Right forelimb (tissue), 1 donor: Measurements from ENCODE around the gene ARHGAP26.
"Not testable (repeated sequence)": the region's sequence is repeated elsewhere in the genome, so short reads cannot be mapped to it uniquely, and the experiment has no call there.

Experiments used
- DNase-seq: peaks from one replicate; pipeline ENCODE4 v3.0.0-alpha.2; 2018

The ARHGAP26 gene

DNA sequence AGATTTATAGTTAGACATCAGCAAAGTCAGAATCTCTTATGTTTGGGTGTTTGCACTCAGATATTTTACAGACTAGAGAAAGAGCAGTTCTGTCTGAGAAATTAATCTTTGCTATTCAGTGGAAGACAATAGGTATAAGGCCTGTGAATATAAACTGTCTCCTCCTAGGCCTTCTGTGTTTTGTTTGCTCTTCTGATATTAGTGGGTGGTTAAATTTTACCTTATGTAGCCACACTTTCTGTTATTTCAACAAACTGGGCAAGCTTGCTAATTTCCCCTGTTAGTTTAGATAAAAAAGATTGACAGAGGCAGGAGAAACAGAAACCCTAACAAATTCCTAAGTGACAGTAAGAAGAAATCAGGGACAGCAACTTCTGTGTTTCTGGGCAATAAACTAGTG, 141.6 kb downstream of the ARHGAP26 start:
- no peak for DNase-seq

DNA sequence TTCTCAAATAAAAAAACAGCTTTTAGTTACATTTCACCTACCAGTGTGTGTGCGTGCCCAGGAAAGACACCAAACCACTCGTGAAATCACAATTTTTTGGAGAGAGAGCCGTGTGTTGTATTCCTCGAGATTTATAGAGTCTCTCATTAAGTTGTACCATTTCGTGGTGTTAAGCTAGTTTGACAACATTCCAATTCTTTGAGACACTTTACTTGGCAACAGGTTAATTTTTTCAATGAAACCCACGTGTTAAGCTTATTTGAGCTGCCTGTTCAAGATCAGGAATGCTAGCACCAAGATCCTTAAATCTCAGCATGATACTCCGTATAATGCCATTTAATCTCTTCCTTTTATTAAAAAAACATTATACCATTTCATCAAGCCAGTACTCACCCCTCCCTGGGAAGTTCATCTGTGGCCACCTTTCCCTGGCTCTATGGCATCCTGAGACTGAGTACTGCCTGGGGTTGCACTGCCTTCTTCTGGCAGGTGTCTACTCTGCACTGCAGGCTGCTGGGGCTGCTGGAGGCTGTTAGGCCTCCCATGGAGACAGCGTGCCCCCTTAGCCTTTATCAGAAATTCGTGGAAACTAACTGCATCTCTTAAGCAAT, 143.7 kb downstream of the ARHGAP26 start:
- no peak for DNase-seq

DNA sequence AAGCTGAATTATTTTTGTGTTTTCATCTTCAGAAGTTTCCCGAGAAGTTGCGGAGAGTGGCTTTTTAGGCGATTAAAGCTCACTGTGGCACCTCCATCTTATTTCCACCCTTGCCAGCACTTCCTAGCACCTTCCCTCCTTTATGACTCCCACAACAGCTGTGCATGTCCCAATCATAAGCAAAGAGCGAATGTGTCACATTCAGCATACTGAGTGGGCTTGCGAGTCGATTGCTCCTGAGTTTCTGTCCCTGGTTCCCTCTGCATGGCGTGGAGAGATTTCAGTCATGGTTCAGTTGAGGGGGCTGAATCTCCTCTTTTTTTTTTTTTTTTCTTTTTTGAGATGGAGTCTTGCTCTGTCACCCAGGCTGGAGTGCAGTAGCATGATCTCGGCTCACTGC, 144.9 kb downstream of the ARHGAP26 start:
- DNase-seq: no peak

DNA sequence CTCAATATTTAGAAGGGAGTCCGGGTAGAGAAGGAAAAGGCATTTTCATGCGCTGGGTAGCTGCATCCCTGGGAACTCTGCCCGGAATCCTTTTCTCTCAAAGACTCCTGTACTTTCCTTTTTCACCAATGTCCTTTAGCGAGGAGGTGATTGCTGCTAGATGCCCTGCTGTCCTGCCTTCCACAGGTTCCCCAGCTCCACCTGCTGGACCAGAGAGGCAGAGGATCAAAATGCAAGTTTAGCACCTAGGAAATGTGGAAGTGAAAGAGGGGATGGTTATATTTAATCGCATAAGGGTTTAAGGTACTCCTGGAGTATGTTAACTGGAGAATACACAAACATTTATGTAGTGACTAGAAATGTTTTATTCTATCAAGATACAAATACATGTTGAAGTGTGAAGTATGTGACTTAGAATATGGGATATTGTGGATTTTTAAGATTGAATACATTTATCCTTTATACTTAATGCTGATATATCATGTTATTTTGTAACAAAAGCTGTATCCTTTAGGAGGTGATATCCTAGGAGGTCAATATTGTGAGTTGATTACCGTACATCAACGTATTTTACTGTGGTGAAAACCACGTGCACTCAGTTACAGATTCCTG, 145.7 kb downstream of the ARHGAP26 start:
- DNase-seq: no peak

DNA sequence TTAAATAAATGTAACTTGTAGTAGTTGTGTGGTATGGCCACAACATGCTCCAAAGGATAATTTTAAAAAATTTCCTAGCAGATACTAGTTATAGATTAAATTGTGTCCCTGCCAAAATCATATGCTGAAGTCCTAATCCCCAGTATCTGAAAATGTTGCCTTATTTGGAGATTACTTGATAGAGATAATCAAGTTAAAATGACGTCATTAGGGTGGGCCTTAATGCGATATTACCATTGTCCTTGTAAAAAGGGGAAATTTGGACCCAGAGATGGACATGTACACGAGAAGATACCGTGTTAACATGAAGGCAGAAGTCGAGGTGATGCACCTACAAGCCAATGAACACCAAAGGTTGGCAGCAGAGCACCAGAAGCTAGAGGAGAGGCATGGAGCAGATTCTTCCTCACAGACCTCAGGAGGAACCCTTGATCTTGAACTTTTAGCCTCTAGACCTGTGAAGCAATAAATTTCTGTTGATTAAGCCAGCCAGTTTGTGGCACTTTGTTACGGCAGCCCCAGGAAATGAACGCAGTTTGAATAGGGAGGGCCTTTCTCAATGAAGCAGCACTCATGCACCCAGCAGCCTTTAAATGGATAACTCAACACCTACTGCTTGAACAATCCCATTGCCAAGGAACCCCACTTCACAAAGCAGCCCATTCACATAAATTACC, 148.9 kb downstream of the ARHGAP26 start:
- no peak for DNase-seq

DNA sequence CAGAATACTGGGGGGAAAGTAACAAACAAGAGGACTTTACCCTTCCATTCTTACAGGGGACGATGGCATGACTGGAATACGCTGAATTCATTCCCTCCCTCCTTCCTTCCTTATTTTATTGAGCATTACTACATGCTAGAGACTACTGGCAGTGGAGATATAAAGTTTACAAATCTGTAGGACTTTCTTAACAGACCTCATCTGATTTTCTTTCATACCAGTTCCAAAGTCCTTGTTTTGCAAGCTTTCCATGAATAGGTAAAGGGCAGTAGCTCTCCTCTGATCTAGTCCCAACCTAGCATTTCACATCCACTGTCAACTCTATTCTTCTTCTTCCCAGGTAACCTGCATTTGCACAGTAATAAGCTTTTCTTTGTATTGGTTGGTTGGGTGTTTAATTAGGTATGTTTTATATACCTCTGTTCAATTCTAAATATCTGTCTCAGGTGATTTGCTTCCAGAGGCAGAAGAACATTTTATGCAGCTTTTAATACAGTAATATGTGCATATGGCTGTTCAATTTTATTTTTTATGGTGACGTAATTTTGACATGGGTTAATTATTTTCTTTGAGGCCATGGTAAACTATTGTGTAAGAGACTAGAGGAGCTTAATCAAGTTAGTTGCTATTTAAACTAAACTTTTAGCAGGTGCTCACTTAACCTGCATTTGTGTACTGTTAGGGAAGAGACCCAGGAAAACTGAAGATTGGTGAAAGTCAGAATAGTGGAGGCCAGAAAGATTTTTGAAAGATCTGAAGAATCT, 150.9 kb downstream of the ARHGAP26 start:
- DNase-seq: no peak

DNA sequence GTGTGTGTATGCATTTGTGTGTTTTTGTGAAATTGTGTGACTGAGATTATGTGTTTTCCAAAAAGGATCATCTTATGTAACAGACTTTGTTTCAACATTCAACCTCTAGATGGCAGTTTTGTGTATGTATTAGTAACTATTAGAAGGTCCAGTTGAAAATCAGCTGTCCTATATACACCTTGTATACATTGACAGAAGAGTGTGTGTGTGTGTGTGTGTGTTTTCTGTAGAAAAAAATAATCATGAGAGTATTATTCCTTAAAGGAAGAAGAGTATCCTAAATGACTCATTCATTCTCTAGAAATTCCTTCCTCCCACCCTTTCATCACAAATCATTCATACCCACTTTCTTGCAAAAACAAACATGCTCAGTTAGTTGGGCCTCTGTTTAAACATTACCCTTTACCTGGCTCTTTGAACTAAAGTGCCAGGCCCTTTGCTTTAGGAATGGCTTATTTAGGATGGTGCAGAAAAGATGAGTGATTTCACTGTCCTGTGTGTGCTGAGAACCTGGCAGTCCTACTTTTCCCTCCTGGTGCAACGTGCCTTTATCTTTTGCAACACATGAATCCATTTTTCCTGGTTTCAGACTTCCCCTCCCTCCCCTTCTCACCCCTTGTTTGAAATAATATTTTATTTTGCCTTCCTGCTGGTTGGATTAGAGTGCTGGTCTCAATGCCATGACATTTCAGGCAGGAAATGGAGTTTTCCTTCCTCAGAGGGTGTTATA, 152.2 kb downstream of the ARHGAP26 start:
- no peak for DNase-seq

DNA sequence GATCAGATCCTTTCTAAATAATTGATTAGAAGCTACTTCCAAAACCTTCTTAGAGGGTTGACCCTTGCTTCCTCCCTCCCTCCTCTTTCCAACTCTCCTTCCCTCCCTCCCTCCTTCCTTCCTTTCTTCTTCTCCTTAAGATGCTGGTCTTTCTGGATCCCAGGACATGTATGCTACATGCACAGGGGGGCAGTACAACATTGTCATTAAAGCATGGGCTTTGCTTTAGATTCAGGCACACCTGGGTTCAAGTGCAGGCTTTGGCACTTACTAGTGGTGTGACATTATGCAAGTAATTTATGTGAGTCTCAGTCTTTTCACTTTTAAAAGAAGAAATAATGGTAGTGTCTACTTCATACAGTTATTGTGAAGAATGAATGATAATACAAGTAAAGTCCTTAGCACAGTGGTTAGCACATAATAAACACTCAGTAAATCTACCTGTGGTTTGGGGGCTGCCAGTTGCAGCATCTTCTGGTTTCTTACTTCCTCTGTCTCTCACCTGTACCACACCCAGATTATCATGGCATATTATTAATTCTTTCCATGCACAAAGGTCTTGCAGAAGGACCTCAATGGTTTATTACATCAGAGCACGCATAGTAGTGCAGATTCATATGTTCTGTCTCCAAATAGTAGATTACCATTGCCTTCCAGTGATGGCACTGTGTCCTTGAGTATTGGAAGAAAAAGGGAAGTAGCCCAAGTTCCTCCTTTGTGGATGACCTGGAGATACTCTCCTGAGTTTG, 154.1 kb downstream of the ARHGAP26 start:
- DNase-seq: no peak

DNA sequence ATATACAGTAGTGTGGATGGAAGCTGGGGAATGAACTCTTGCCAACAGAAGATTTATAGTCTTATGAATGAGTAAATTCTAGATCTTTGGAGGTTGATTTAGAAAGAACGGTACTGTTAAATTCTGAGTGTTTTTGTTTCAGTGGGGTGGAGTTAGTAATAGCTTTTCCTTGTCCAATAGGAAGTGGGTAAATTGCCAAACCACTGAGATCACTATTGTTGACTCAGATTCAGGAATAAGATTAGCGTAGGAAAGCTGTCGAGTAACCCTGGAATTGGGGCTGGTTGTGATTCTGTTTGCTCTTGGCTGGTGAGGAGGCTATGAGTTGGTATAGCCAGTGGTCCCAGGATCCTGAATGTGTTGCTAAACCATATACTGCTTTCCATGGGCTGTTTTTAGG, 155.6 kb downstream of the ARHGAP26 start:
- DNase-seq: no peak

DNA sequence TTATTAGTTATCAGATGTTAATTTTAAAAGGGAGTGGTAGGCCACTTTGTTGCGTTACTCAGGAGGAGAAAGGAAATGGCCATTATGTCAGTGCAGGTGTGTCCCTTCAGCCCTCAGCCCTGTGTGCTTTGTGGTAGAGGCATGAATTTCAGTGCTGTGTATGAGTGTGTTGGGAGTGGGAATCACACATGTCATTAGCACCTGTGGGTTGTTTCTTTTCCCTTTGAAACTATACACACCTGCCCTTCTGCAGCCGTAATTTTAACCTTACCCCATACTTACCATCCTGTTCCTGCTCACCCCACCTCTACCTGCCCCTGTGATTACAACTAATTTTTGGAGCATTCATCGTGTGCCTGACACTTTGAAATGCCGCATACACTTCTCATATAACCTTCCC, 156.4 kb downstream of the ARHGAP26 start:
- no peak for DNase-seq

DNA sequence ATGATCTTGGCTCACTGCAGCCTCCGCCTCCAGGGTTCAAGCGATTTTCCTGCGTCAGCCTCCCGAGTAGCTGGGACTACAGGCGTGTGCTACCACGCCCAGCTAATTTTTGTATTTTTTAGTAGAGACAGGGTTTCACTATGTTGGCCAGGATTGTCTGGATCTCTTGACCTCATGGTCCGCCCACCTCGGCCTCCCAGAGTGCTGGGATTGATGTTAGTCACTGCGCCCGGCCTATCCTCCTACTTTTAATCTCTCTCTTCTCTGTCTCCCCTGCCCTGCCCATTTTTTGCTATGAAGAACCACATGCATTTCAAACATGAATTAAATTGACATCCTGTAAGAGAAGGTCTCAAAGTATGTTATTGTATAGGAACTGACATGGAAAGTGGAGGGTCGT, 158.8 kb downstream of the ARHGAP26 start:
- not testable (repeated sequence) for DNase-seq

DNA sequence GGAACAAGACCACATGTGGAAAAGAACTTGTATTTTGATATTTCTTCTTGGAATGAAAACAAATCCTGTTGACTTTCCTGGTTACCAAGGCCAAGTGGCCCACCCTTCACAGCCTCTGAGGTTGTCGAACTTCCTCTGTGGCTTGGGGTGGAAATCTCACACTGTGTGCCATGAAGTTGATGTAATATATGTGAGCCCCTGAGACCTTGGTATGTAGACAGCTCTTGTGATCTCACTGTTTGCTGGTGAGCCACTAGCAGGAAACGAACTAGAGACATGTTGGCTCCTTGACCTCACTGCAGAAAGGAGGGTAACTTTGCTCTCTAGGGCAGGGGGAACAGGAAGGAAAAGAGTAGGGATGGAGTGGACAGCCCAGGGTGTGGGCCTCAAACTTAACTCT, 159.4 kb downstream of the ARHGAP26 start:
- DNase-seq: no peak

DNA sequence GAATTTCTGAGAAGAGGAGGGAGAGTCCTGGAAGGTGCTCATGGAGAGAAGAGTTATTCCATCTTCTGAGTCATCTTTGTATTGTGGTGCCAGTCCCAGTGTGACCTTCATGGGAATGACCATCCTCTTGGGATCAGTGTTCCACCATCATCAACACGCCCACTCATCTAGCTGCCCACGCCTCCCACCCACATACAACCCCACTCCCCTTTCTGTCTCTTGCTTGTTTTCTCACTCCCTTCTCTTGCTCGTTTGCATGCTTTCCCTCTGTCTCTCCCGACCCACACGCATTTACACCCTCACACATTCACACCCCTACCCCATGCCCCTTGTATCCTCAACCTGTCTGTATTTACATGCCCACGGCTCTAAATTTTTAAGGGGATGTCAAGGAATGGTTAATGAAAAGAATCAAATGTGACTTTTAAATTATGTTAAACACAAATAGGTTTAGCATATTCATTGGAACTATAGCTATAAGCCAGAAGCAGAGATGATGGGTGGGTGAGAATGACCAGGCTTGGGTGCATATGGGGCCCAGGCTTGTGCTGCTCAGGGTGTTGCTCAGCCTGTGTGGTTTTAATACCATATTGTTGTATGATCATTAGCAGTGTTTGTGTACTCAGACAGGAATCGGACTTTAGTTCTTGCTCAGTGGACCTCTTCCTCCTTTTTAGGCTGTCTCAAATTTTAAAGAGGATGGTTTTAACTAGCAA, 160.4 kb downstream of the ARHGAP26 start:
- no peak for DNase-seq

DNA sequence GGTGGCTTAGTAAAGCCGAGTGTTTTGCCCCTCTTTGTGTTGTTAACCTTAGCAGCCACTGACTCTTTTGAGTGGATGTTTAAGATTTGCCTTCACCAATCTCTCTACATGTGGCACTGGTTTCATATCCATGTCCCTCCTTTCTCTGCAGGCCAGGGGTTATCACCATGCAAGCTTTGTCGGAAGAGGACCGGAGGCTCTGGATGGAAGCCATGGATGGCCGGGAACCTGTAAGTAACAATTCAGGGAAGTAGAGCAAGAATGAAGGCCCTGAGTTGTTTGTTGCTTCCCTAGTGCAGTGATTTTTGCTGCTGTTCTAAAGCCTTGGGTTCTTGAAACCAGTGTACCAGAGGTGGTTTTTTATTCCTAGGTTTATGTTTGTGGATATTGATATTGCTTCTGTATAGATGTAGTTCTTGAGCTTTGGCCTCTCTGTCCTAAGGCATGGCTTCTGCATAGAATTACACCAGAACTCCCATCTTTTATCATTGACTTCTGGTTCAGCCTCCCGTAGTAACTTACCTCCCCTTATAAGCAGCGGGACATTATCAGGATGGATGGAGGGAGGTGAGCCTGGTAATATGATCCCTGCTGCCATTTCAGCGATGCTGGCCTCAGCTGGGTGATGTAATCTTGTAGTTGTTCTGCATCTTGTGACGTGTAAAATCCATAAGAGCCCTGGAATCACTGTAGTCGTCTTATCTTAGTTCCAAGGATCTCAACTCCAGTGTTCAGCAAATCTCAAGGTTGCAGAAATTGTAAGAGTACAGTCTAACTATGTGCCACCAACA, 161.9 kb downstream of the ARHGAP26 start:
- no peak for DNase-seq

DNA sequence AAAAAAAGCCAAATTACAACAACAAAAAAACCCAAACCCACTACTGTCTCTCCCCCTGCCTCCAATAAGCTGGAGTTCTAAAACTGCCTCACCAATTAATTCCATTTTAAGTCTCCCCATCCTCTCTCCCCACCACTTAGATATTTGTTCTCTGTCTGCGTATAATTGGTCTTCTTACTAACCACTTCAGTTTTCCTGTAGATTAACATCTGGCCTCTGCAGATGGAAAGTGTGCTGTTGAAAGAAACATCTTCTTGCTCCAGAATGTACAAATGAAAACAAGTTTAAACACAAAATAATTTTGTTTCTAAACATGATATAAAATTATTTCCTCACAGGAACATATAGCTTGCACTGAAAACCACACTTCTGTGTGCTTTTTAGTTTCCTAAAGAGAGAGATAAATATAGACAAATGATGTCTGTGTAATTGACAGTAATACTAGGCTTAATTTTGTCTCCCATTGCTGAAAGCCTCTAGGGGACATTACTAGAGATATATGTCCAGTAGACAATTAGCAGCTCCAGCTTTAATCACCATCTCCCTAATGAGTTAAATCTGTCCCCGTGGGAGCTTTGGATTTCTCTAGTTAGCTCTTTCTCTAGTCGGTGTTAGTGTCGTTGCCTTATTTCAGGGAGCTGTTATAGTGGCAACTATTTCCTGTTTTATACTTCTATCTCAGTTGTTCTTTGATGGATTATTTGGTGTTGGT, 164.0 kb downstream of the ARHGAP26 start:
- DNase-seq: no peak

DNA sequence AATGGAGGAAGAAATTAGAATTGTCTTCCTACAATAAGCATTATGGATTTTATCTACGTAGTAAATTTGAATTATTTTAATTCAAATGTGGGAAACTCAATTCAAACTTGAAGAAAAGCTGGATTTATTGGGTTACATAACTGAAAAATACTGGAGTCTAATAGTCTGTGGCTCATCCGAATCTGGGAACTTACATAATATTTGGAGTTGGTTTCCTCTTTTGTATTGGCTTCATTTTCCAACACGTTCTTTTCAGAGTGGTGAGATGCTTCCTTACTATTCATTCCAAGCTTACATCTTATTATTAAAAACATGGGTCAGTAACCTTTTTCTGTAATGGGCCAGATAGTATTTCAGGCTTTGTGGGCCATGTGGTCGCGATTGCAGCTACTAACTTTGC, 164.8 kb downstream of the ARHGAP26 start:
- no peak for DNase-seq

DNA sequence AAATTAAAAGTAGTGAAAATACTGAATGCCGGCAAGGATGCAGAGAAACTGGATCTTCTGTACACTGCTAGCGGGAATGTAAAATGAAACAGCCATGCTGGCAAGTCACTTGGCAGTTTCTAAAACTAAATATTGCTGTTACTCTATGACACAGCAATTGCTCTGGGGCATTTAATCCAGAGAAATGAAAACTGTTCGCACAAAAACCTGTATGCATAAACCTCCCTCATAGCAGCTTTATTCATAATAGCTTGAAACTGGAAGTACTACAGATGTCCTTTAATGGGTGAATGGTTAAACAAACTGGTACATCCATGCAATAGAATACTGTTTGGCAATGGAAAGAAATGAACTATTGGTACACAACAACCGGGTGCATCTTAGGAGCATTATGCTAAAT, 167.2 kb downstream of the ARHGAP26 start:
- DNase-seq: no peak

DNA sequence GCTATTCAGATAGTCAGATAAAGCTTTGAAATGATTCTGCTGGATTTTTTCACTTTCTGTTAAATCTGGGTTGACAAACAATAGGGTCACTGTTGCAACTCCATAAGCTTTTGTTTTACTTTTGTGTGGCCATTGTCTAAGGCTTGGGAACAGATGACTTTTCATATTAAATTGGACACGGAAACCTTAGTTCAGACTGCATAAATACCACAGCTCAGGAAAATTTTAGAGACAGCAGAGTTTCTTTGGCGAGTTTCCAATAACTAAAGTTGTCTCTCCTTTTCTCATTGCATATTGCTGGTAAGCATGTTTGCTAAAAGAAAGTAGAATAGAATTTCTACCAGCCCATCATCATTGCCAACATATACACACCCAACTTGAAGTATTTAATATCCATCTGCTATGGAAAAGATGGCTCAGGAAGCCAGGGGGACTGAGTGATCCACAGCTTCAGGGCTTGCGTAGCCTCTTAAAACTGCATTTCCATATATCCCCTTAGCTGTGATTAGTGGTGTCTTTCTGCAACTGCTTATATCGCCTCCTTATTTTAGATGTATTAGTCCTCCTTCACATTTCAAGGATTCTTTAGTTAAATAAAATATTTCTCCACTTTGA, 168.2 kb downstream of the ARHGAP26 start:
- DNase-seq: no peak

DNA sequence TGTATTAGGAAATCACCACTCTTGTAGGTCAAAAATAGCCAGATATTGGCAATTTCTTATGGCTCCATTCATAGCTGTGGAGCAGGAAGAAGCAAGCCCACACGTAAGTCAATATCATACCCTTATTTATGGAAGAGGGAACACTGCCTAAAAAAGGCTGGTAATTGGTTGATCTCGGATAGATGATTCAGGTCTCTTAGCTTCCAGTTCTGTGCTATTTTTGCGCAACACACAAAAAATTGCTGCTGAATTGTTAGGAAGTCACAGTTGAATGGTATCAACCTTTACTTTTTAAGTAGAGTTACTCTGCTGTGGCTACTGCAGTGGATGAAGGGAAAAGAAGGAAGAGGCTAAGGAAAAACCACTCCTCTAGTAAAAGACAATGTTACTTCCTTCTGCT, 168.8 kb downstream of the ARHGAP26 start:
- no peak for DNase-seq

DNA sequence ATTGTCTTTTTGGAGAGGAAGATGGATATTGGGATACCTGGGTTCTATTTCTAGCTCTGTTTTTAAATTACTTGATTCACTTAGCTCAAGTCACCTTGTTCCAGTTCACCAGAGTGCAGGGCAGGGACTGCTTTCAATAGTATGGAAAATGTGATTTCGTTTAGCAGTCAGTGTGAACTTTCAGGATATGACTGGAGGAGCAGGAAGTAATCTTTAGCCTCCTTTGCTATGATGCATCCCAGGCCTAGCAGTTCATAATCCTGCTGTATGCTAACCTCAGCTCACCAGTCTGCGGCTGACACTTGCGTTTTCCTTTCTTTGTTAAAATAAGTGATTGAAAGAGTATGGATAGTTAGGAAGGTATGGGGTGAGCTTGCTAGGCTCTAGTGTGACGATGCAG, 169.7 kb downstream of the ARHGAP26 start:
- no peak for DNase-seq
